Activated CD4-positive, alpha-beta memory T cell treated with anti-CD3 and anti-CD28 coated beads, Interleukin-2, amount 10 ng/mL, durations not matched to agents 7 days and 5 days (primary cell): Measurements from ENCODE around the gene TMEM120B. TPM values are rescaled to one million over a fixed set of nuclear protein-coding genes. Genes with fewer than 3 reads are reported as not detected.

Experiments used
- CTCF ChIA-PET: fragments of 350-600 bp; sonication (Branson Sonifier 250); formaldehyde crosslinking; loops from one replicate; lab custom pipeline; 2021; ENCODE audit warnings: antibody characterized with exemption, inconsistent platforms; lab: Charles Lee
- POLR2A ChIA-PET: fragments of 350-600 bp; sonication (Branson Sonifier 250); formaldehyde crosslinking; loops from one replicate; lab custom pipeline; 2021; ENCODE audit warnings: antibody characterized with exemption; lab: Charles Lee
- DNase-seq: peaks from one replicate; pipeline ENCODE4 v3.0.0-alpha.2; 2020
- H3K27ac Mint-ChIP-seq: one replicate; pipeline ENCODE4 v1.8.0; 2021; ENCODE audit warnings: mild to moderate bottlenecking, mixed read lengths
- H3K27me3 Mint-ChIP-seq: one replicate; pipeline ENCODE4 v1.8.0; 2021; ENCODE audit warnings: mixed read lengths
- H3K36me3 Mint-ChIP-seq: one replicate; pipeline ENCODE4 v1.8.0; 2021; ENCODE audit warnings: low read depth, mixed read lengths
- H3K4me1 Mint-ChIP-seq: one replicate; pipeline ENCODE4 v1.8.0; 2021; ENCODE audit warnings: mixed read lengths
- H3K4me3 Mint-ChIP-seq: one replicate; pipeline ENCODE4 v1.8.0; 2021; ENCODE audit warnings: mild to moderate bottlenecking, mixed read lengths
- H3K9me3 Mint-ChIP-seq: one replicate; pipeline ENCODE4 v1.8.0; 2021; ENCODE audit warnings: mixed read lengths
- total RNA-seq, 2 experiments: library from RNA; stranded (reverse); gene quantifications; one replicate each; pipeline ENCODE4 v1.2.3, GENCODE V29; 2021

Gene TMEM120B
- total RNA-seq, 2 experiments from 2014 or later, result 5.1 to 5.8 TPM

GRCh38 chr12:121780429-121780828 lies 67.9 kb downstream of the TMEM120B start:
- H3K36me3 Mint-ChIP-seq, result peaks cover 56% of the 10 kb centered on the region
- H3K27me3 Mint-ChIP-seq, result no peaks in the 10 kb centered on the region
- CTCF ChIA-PET, result interaction anchor here (1.5 to 15.3 kb wide), 2 partner anchors 10 to 82 kb away, joined by 5 to 380 read pairs; partner anchors contain the start of gene RHOF
- H3K9me3 Mint-ChIP-seq, result no peaks in the 10 kb centered on the region
- DNase-seq, result no peak
- peak overlapping the region; percentile 91 for H3K27ac Mint-ChIP-seq
- H3K4me1 Mint-ChIP-seq, result peaks cover 51% of the 10 kb centered on the region
- POLR2A ChIA-PET, result interaction anchor here (32.8 kb wide), 1 partner anchor 20 kb away, joined by 1170 read pairs; the partner anchor contains the start of genes RHOF and SETD1B
- H3K4me3 Mint-ChIP-seq, result no peak overlapping the region

DNA sequence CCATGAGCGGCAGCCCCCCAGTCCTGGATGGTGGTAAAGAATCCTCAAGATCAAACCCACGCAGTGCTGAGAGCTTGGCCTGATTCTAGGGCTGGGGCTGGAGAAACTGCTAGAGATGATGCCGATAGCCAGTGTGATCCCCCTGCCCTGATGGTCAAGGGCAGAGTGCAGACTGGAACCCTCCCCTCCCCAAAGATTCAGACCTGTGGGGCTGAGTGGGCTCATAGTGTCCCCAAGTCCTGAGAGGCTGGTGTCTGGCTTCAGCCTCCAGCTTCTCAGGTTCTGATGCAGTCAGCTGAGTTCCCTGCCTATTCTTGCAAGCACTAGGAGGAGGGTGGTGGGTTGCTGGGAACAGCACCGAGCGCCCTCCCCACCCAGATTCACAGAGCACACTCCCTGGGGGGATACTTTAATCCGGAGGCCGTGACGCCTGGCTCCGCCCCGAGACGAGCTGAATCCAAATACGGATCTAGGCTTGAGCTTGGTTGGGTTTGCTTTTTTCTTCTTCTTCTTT lies 69.0 kb downstream of the TMEM120B start:
- H3K27ac Mint-ChIP-seq, result peak overlapping the region; percentile 91
- POLR2A ChIA-PET, result interaction anchor here (0.6 to 32.8 kb wide), 7 partner anchors 8 to 236 kb away, joined by 3 to 1170 read pairs (median 4); partner anchors contain the start of genes RHOF, SETD1B and TMEM120B

DNA sequence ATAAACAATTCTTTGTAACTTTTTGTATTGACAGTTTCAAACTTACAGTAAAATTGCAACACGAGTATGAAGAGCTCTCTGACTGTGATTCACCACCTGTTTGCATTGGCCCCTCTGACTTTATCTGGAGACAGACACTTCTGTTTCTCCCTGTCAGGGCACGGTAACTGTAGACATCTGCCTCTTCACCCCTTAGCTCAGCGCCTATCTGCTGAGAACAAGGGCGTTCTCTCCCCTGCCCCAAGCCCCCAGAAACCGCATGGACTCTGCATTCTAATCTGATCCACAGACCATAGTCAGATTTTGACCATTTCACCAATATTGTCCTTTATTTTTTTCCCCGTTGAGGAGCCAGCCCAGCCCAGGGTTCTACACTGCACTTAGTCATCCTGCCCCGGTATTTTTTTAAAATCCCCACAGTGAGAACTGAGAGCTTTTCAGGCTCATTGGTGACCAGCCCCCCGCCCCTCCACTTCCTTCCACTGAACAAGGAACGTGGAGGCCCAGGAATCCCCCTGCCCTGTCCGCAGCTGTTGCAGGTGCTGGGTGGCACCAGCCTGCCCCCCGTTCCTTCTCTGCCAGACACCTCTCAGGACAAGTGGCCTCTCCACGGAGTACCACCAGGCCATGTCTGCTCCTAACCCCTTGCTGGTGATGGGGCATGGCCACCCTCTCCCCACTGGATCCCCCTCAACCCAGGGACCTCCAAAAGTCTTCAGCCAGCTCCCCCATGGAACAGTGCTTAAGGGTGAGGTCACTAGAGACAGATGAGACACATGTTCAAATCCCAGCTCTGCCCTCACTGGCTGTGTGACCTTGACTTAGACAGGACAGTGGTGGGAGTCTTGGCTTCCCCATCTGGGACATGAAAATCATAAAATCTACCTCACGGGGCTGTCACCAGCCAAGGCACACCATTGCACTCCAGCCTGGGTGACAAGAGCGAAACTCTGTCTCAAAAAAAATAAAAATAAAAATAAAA lies 69.7 kb downstream of the TMEM120B start:
- Mint-ChIP-seq H3K4me1 (peaks cover 62% of the 10 kb centered on the region), H3K27me3 (no peaks in the 10 kb centered on the region), H3K9me3 (no peaks in the 10 kb centered on the region), H3K36me3 (peaks cover 68% of the 10 kb centered on the region), H3K4me3 (peak overlapping the region; percentile 49), H3K27ac (peak overlapping the region; percentile 91)
- peak; percentile 55 for DNase-seq
- ChIA-PET CTCF (interaction anchor here (0.7 to 19.6 kb wide), 7 partner anchors 8 to 287 kb away, joined by 3 to 683 read pairs (median 8); partner anchors contain the start of genes PSMD9, RHOF and SETD1B), POLR2A (interaction anchor here (0.6 to 32.8 kb wide), 9 partner anchors 9 to 235 kb away, joined by 3 to 1170 read pairs (median 4); partner anchors contain the start of genes PSMD9, RHOF, SETD1B and TMEM120B)

More for the DNA sequence above, 69.0 kb downstream of the TMEM120B start:
- no peak for DNase-seq
- H3K9me3 Mint-ChIP-seq, result no peaks in the 10 kb centered on the region
- peak overlapping the region; percentile 49 for H3K4me3 Mint-ChIP-seq
- CTCF ChIA-PET, result interaction anchor here (0.8 to 19.6 kb wide), 7 partner anchors 8 to 107 kb away, joined by 3 to 683 read pairs (median 8); partner anchors contain the start of genes PSMD9, RHOF and SETD1B
- no peaks in the 10 kb centered on the region for H3K27me3 Mint-ChIP-seq
- peaks cover 60% of the 10 kb centered on the region for H3K36me3 Mint-ChIP-seq
- H3K4me1 Mint-ChIP-seq, result peaks cover 56% of the 10 kb centered on the region

DNA sequence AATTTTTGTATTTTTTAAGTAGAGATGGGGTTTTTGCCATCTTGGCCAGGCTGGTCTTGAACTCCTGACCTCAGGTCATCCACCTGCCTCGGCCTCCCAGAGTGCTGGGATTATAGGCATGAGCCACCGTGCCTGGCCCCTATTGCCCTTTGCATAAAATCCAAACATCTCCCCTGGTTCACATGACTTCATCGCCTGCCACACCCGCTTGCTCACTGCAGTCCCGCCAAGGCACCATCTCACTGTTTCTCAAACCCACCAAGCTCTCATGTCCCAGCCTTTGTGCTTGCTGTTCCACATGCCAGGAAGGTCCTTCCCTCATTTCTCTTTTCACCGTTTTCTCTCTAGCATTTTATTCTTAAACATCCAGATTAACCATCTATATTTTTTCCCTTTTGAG lies 71.2 kb downstream of the TMEM120B start:
- H3K27ac Mint-ChIP-seq, result peak overlapping the region; percentile 88
- H3K4me3 Mint-ChIP-seq, result peak overlapping the region; percentile 25
- ChIA-PET POLR2A (interaction anchor here (1.9 to 32.8 kb wide), 2 partner anchors 17 to 72 kb away, joined by 4 to 1170 read pairs; partner anchors contain the start of genes RHOF, SETD1B and TMEM120B), CTCF (interaction anchor here (0.6 to 19.6 kb wide), 4 partner anchors 7 to 72 kb away, joined by 3 to 683 read pairs (median 192); partner anchors contain the start of genes RHOF, SETD1B and TMEM120B)
- H3K27me3 Mint-ChIP-seq, result no peaks in the 10 kb centered on the region
- H3K9me3 Mint-ChIP-seq, result no peaks in the 10 kb centered on the region
- no peak for DNase-seq
- H3K36me3 Mint-ChIP-seq, result peaks cover 70% of the 10 kb centered on the region
- peaks cover 75% of the 10 kb centered on the region for H3K4me1 Mint-ChIP-seq

- Mint-ChIP-seq H3K4me1 (peaks cover 79% of the 10 kb centered on the region), H3K4me3 (peak overlapping the region; percentile 69), H3K9me3 (no peaks in the 10 kb centered on the region), H3K36me3 (peaks cover 63% of the 10 kb centered on the region), H3K27ac (peak overlapping the region; percentile 88), H3K27me3 (no peaks in the 10 kb centered on the region)
- DNase-seq, result no peak
- CTCF ChIA-PET, result interaction anchor here (1.5 to 19.6 kb wide), 4 partner anchors 5 to 72 kb away, joined by 4 to 683 read pairs (median 380); partner anchors contain the start of genes RHOF, SETD1B and TMEM120B
- POLR2A ChIA-PET, result interaction anchor here (1.0 to 32.8 kb wide), 3 partner anchors 8 to 73 kb away, joined by 3 to 1170 read pairs (median 3); partner anchors contain the start of genes RHOF and SETD1B
These were observed 71.9 kb downstream of the TMEM120B start for GRCh38 chr12:121784460-121784859.

DNA sequence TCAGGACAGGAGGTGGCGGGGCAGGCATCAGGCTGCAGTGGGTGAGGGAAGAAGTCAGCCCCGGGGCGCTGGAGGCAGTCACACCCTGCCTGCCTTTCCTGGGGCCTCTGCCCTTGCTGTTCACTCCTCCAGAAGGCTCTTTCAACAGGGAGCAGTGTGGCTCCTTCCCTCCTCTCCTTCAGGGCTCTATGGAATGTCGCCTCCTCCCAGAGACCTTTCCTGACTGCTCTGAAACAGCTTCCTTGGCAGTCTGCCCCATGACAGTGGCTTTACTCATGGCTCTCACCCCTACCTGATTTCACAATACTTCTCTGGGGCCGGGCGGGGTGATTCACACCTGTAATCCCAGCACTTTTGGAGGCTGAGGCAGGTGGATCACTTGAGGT lies 73.9 kb downstream of the TMEM120B start:
- peak; percentile 58 for DNase-seq
- Mint-ChIP-seq H3K27ac (peak overlapping the region; percentile 99), H3K36me3 (peaks cover 69% of the 10 kb centered on the region), H3K4me1 (peaks cover 92% of the 10 kb centered on the region), H3K4me3 (peak overlapping the region; percentile 92), H3K9me3 (no peaks in the 10 kb centered on the region), H3K27me3 (no peaks in the 10 kb centered on the region)
- ChIA-PET CTCF (interaction anchor here (1.3 to 19.6 kb wide), 4 partner anchors 4 to 102 kb away, joined by 3 to 683 read pairs (median 380); partner anchors contain the start of genes PSMD9, RHOF and SETD1B), POLR2A (interaction anchor here (0.8 to 32.8 kb wide), 3 partner anchors 10 to 160 kb away, joined by 4 to 1170 read pairs (median 5); partner anchors contain the start of genes ORAI1, RHOF and SETD1B)

DNA sequence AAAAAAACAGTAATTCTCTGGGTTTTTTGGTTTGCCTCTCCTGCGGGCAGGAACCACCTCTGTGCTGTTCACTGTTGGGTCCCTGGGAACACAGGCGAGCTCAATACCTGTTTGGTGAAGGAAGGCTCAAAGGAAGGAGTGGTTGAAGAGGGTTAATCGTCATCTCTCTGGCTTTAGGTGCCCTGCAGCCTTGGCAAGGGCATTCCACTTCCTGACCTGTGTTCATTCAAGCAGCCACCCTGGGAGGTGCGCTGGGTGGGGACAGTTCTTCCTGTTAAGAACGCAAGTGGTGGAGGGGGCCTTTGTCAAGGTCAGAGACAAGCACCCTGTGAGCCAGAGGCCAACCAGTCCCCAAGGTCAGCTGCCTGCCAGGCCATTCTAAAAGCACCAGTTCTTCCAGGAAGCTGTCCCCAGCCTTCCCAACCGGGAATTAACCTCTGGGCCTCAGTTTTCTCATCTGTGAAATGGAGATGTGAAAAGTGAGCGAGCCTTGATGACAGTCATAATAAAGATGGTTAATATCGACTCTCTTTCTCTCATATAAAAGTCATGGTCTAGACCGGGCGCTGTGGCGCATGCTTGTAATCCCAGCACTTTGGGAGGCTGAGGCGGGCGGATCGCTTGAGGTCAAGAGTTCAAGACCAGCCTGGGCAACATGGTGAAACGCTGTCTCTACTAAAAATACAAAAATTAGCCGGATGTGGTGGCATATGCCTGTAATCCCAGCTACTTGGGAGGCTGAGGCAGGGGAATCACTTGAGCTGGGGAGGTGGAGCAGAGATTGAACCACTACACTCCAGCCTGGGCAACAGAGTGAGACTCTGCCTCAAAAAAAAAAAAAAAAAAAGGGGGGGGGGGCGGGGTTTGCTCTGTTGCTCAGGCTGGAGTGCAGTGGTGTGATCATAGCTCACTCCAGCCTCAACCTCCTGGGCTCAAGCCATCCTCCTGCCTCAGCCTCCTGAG lies 74.8 kb downstream of the TMEM120B start:
- ChIA-PET CTCF (interaction anchor here (0.6 to 19.6 kb wide), 8 partner anchors 3 to 1668 kb away, joined by 3 to 683 read pairs (median 4); partner anchors contain the start of genes PSMD9, RHOF and SETD1B), POLR2A (interaction anchor here (0.6 to 32.8 kb wide), 11 partner anchors 0 to 749 kb away, joined by 3 to 1170 read pairs (median 4); partner anchors contain the start of genes ORAI1, PSMD9, RHOF and RNF34)
- Mint-ChIP-seq H3K4me3 (peak overlapping the region; percentile 92), H3K27me3 (no peaks in the 10 kb centered on the region), H3K27ac (peak overlapping the region; percentile 99), H3K9me3 (no peaks in the 10 kb centered on the region), H3K36me3 (peaks cover 69% of the 10 kb centered on the region), H3K4me1 (peaks cover 86% of the 10 kb centered on the region)
- peak; percentile 66 for DNase-seq

- Mint-ChIP-seq H3K4me3 (peak overlapping the region; percentile 92), H3K9me3 (no peaks in the 10 kb centered on the region), H3K36me3 (peaks cover 67% of the 10 kb centered on the region), H3K4me1 (peaks cover 77% of the 10 kb centered on the region), H3K27ac (peak overlapping the region; percentile 99), H3K27me3 (no peaks in the 10 kb centered on the region)
- CTCF ChIA-PET, result interaction anchor here (0.7 to 19.6 kb wide), 4 partner anchors 9 to 300 kb away, joined by 3 to 683 read pairs (median 192); partner anchors contain the start of gene SETD1B
- DNase-seq, result no peak
- POLR2A ChIA-PET, result interaction anchor here (0.6 to 32.8 kb wide), 9 partner anchors 1 to 389 kb away, joined by 3 to 1170 read pairs (median 4); partner anchors contain the start of genes PSMD9, RHOF, RNF34 and SETD1B
These were observed 75.7 kb downstream of the TMEM120B start for GRCh38 chr12:121788176-121788818.

DNA sequence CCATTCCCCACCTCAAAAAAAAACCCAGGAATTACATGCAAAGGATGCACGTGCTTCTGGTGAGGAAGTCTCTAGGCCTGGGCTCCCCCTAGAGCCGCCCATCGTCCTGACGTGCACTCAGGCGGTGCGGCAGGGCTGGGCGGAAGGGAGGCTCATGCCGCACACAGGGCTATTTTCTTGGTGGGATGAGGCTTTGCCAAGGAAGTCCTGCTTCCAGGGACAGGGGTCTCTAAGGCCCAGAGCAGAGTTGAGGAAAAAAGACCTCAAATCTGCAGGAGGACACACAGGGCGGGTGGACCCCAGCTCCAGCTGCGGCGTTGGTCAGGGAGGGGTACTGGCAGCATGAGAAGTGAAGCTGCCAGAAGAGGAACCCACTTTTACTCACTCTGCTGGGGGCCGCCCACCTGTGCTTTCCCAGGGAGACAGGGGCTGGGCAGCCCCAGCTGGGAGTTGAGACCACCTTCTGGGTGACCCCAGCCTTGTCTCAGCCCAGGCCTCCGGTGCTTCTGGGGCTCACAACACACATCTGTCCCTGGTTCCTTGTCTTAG lies 76.8 kb downstream of the TMEM120B start:
- Mint-ChIP-seq H3K9me3 (no peaks in the 10 kb centered on the region), H3K27ac (peak overlapping the region; percentile 99), H3K36me3 (peaks cover 62% of the 10 kb centered on the region), H3K4me3 (peak overlapping the region; percentile 92), H3K27me3 (no peaks in the 10 kb centered on the region), H3K4me1 (peaks cover 70% of the 10 kb centered on the region)
- ChIA-PET POLR2A (interaction anchor here (0.6 to 32.8 kb wide), 12 partner anchors 2 to 1588 kb away, joined by 3 to 1170 read pairs (median 3); partner anchors contain the start of genes KDM2B, ORAI1, PSMD9 and RHOF), CTCF (interaction anchor here (0.5 to 19.6 kb wide), 10 partner anchors 9 to 129 kb away, joined by 3 to 683 read pairs (median 4); partner anchors contain the start of genes CFAP251, PSMD9, SETD1B and TMEM120B)
- DNase-seq, result peak; percentile 59
